Measurements from ENCODE around the gene DEPDC1. TPM values are rescaled to one million over a fixed set of nuclear protein-coding genes. Genes with fewer than 3 reads are reported as not detected.
"Not testable (repeated sequence)": the region's sequence is repeated elsewhere in the genome, so short reads cannot be mapped to it uniquely, and the experiment has no call there.

Gene DEPDC1
- total RNA-seq, 1 donor from 2014 or later: 0.17 TPM

GRCh38 chr1:68485431-68486022 lies 11.4 kb downstream of the DEPDC1 start:
- Histone ChIP-seq H3K36me3 (no peaks in the 10 kb centered on the region), H3K4me1 (no peaks in the 10 kb centered on the region), H3K27ac (no peak overlapping the region), H3K27me3 (no peaks in the 10 kb centered on the region), H3K4me3 (no peak overlapping the region), H3K9me3 (no peaks in the 10 kb centered on the region)
- no peak for ATAC-seq
- no peak for DNase-seq
- intact Hi-C loops (cut with DNase I): no loop called here
- no peak for TF ChIP-seq CTCF (IDR thresholded peaks at IDR 0.05)

DNA sequence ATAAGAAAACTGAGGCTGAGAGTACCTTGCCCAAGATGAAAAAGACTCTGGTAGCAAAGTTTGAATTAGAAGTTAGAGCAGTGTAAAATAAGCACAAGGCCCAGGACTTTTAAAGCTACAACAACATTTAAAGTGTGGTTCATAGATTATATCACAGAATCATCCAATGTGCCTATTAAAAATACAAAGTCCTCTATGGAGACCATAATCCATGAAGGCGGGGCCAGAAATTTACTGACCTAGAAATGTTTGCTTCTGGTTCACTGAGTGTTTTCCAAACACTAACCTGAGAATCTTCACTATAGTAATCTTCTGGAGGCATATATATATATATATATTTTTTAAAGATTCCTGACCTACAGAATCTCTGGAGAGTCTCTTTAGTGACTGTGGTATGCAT lies 12.3 kb downstream of the DEPDC1 start:
- ATAC-seq (no peak), DNase-seq (no peak)
- Histone ChIP-seq H3K27ac (no peak overlapping the region), H3K4me1 (no peaks in the 10 kb centered on the region), H3K9me3 (no peaks in the 10 kb centered on the region), H3K4me3 (no peak overlapping the region), H3K27me3 (no peaks in the 10 kb centered on the region), H3K36me3 (no peaks in the 10 kb centered on the region)
- TF ChIP-seq CTCF (IDR thresholded peaks at IDR 0.05): no peak
- intact Hi-C loops (cut with DNase I): no loop called here

DNA sequence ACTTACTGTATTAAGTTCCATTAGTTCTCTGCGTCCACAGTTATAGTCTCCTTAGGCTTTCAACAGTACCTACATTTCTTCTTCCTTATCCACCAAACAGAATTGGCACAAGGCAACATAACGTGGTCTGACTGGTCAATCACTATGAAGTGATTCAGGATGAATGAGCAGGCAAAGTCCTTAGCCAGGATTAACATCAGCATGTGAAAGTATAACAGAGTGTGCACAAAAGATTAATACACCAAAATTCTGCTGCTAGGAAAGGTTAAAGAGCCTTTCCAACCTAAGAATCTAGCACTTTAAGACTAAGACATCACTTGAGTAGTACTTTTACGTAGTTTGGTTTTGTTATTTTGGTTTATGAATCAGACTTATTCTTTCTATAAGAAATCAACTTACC lies 15.8 kb downstream of the DEPDC1 start:
- H3K27ac ChIP-seq: no peak overlapping the region
- ATAC-seq: no peak
- no peak for TF ChIP-seq CTCF (IDR thresholded peaks at IDR 0.05)

GRCh38 chr1:68479501-68479900 lies 17.4 kb downstream of the DEPDC1 start:
- Histone ChIP-seq H3K9me3 (no peaks in the 10 kb centered on the region), H3K4me1 (no peaks in the 10 kb centered on the region), H3K27me3 (no peaks in the 10 kb centered on the region), H3K27ac (no peak overlapping the region), H3K36me3 (no peaks in the 10 kb centered on the region), H3K4me3 (no peak overlapping the region)
- no peak for DNase-seq
- TF ChIP-seq CTCF (IDR thresholded peaks at IDR 0.05): no peak
- intact Hi-C loops (cut with DNase I): no loop called here
- no peak for ATAC-seq

More for the DNA sequence above, 15.8 kb downstream of the DEPDC1 start:
- no peak for DNase-seq
- Histone ChIP-seq H3K4me3 (no peak overlapping the region), H3K4me1 (no peaks in the 10 kb centered on the region), H3K36me3 (no peaks in the 10 kb centered on the region), H3K27me3 (no peaks in the 10 kb centered on the region), H3K9me3 (no peaks in the 10 kb centered on the region)
- intact Hi-C loops (cut with DNase I): no loop called here

GRCh38 chr1:68478662-68479061 lies 18.2 kb downstream of the DEPDC1 start:
- TF ChIP-seq CTCF (IDR thresholded peaks at IDR 0.05): no peak
- intact Hi-C loops (cut with DNase I): no loop called here

GRCh38 chr1:68476626-68477025 lies 20.3 kb downstream of the DEPDC1 start:
- H3K27me3 ChIP-seq; H3K9me3 ChIP-seq; H3K27ac ChIP-seq; H3K4me3 ChIP-seq; intact Hi-C loops (cut with DNase I); H3K4me1 ChIP-seq; H3K36me3 ChIP-seq; ATAC-seq; DNase-seq: not testable (repeated sequence)

More at GRCh38 chr1:68478662-68479061, 18.2 kb downstream of the DEPDC1 start:
- ATAC-seq: no peak
- Histone ChIP-seq H3K27me3 (no peaks in the 10 kb centered on the region), H3K27ac (no peak overlapping the region), H3K9me3 (no peaks in the 10 kb centered on the region), H3K36me3 (no peaks in the 10 kb centered on the region), H3K4me1 (no peaks in the 10 kb centered on the region), H3K4me3 (no peak overlapping the region)
- DNase-seq: no peak
